Neural crest cell (in vitro differentiated cells): ENCODE data around the gene FAM136A. TPM values are rescaled to one million over a fixed set of nuclear protein-coding genes. Genes with fewer than 3 reads are reported as not detected.

Experiments used
- DNase-seq: peaks from one replicate; pipeline ENCODE4 v3.0.0; 2021; ENCODE audit warnings: low read depth, mixed read lengths, low spot score
- H3K27ac Mint-ChIP-seq: one replicate; pipeline ENCODE4 v1.8.0; 2021; ENCODE audit warnings: mild to moderate bottlenecking, mixed read lengths; ENCODE audit not compliant: unreplicated experiment
- H3K27me3 Mint-ChIP-seq: 2 replicates; pipeline ENCODE4 v1.8.0; 2021; ENCODE audit warnings: low read depth, mild to moderate bottlenecking, mixed read lengths
- H3K36me3 Mint-ChIP-seq: 2 replicates; pipeline ENCODE4 v1.8.0; 2021; ENCODE audit warnings: low read depth, mild to moderate bottlenecking, mixed read lengths
- H3K4me1 Mint-ChIP-seq: 2 replicates; pipeline ENCODE4 v1.8.0; 2021; ENCODE audit warnings: mixed read lengths
- H3K4me3 Mint-ChIP-seq: one replicate; pipeline ENCODE4 v1.8.0; 2021; ENCODE audit warnings: mild to moderate bottlenecking, mixed read lengths
- H3K9me3 Mint-ChIP-seq: 2 replicates; pipeline ENCODE4 v1.8.0; 2021; ENCODE audit warnings: mixed read lengths
- total RNA-seq: library from RNA; stranded (reverse); gene quantifications from 2 replicates; pipeline ENCODE4 v1.2.1, GENCODE V29; 2021
- TF ChIP-seq, protein P1 (sequence below): fragments of 200-600 bp; sonication (generic); conservative IDR thresholded peaks from 2 replicates; pipeline ENCODE4 v1.5.0; 2021; ENCODE audit warnings: antibody characterized with exemption, mild to moderate bottlenecking

Gene FAM136A
- total RNA-seq, 1 donor from 2014 or later, result 76.9 TPM

GRCh38 chr2:70328921-70329561 is 27.2 kb upstream of the FAM136A start:
- no peaks in the 10 kb centered on the region for H3K9me3 Mint-ChIP-seq
- DNase-seq, result no peak
- H3K27ac Mint-ChIP-seq, result no peak overlapping the region
- no peaks in the 10 kb centered on the region for H3K36me3 Mint-ChIP-seq
- TF ChIP-seq, protein P1, sequence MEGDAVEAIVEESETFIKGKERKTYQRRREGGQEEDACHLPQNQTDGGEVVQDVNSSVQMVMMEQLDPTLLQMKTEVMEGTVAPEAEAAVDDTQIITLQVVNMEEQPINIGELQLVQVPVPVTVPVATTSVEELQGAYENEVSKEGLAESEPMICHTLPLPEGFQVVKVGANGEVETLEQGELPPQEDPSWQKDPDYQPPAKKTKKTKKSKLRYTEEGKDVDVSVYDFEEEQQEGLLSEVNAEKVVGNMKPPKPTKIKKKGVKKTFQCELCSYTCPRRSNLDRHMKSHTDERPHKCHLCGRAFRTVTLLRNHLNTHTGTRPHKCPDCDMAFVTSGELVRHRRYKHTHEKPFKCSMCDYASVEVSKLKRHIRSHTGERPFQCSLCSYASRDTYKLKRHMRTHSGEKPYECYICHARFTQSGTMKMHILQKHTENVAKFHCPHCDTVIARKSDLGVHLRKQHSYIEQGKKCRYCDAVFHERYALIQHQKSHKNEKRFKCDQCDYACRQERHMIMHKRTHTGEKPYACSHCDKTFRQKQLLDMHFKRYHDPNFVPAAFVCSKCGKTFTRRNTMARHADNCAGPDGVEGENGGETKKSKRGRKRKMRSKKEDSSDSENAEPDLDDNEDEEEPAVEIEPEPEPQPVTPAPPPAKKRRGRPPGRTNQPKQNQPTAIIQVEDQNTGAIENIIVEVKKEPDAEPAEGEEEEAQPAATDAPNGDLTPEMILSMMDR, result no peak
- no peak overlapping the region for H3K4me3 Mint-ChIP-seq
- no peaks in the 10 kb centered on the region for H3K27me3 Mint-ChIP-seq
- no peaks in the 10 kb centered on the region for H3K4me1 Mint-ChIP-seq

DNA sequence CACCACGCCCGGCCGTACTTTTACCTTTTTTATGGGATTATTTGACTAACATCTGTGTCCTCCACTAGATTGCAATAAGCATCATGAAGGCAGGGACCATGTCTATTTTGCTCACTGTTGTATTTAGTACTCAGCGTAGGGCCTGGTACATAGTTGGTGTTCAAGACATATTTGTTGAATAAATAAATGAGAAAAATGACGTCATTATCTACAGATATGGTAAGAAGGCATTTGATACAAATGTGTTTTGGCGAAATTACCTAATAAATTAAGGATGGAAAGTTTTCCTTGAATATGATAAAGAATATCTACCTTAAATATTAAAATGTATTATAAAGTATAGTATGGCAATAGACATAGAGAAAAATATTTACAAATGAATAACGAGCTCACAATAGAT is 24.0 kb upstream of the FAM136A start:
- DNase-seq, result no peak
- Mint-ChIP-seq H3K4me3 (no peak overlapping the region), H3K27ac (no peak overlapping the region), H3K36me3 (no peaks in the 10 kb centered on the region), H3K27me3 (no peaks in the 10 kb centered on the region), H3K9me3 (no peaks in the 10 kb centered on the region), H3K4me1 (no peaks in the 10 kb centered on the region)
- TF ChIP-seq, protein P1, result no peak

GRCh38 chr2:70322518-70322917 is 20.7 kb upstream of the FAM136A start:
- TF ChIP-seq, protein P1, result no peak
- no peaks in the 10 kb centered on the region for H3K4me1 Mint-ChIP-seq
- H3K27me3 Mint-ChIP-seq, result peaks cover 2% of the 10 kb centered on the region
- H3K4me3 Mint-ChIP-seq, result no peak overlapping the region
- no peak for DNase-seq
- H3K9me3 Mint-ChIP-seq, result no peaks in the 10 kb centered on the region
- no peaks in the 10 kb centered on the region for H3K36me3 Mint-ChIP-seq
- H3K27ac Mint-ChIP-seq, result no peak overlapping the region

DNA sequence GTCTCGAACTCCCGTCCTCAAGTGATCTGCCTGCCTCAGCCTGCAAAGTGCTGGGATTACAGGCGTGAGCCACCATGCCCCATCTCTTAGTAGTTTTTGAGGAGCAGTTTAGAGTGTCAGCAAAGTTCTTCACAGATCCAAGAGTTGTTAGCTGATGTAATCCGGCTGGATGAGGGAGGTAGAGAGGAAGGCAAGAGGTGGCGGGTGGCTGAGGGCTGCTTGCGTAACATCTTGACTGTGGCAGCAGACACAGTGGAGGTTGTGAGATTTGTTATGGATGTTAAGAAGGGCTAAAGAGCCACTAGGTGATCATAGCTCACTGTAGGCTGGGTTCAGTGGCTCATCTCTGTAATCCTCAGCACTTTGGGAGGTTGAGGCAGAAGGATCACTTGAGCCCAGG is 19.5 kb upstream of the FAM136A start:
- H3K4me3 Mint-ChIP-seq, result no peak overlapping the region
- no peaks in the 10 kb centered on the region for H3K36me3 Mint-ChIP-seq
- H3K9me3 Mint-ChIP-seq, result no peaks in the 10 kb centered on the region
- no peak for DNase-seq
- no peaks in the 10 kb centered on the region for H3K4me1 Mint-ChIP-seq
- TF ChIP-seq, protein P1, result no peak
- no peak overlapping the region for H3K27ac Mint-ChIP-seq
- H3K27me3 Mint-ChIP-seq, result peaks cover 10% of the 10 kb centered on the region

GRCh38 chr2:70314640-70315039 is 12.8 kb upstream of the FAM136A start:
- peaks cover 11% of the 10 kb centered on the region for H3K27me3 Mint-ChIP-seq

More at GRCh38 chr2:70314640-70315039, 12.8 kb upstream of the FAM136A start:
- no peaks in the 10 kb centered on the region for H3K36me3 Mint-ChIP-seq
- H3K4me3 Mint-ChIP-seq, result no peak overlapping the region
- H3K9me3 Mint-ChIP-seq, result no peaks in the 10 kb centered on the region
- no peak overlapping the region for H3K27ac Mint-ChIP-seq
- DNase-seq, result no peak
- no peaks in the 10 kb centered on the region for H3K4me1 Mint-ChIP-seq
- TF ChIP-seq, protein P1, result no peak
